Body of pancreas (tissue), 4 donors: ENCODE results near the gene KIRREL3.

Experiments used
- POLR2A ChIP-seq, 3 donors: fragments of 450-650 bp; IDR thresholded peaks; one replicate each; pipeline ENCODE4 v1.6.1; 2016; ENCODE audit warnings: antibody characterized with exemption in 3 of 3, mild to moderate bottlenecking in 2 of 3
- TF ChIP-seq, protein P1 (sequence below), 7 experiments: fragments of 450-650 bp in 4 of 7; fragments of 200-600 bp in 3 of 7; sonication (generic) in 3 of 7; IDR thresholded peaks; one replicate each; pipeline ENCODE4 v1.5.1; 2016 to 2019; ENCODE audit warnings: antibody characterized with exemption in 7 of 7

DNA sequence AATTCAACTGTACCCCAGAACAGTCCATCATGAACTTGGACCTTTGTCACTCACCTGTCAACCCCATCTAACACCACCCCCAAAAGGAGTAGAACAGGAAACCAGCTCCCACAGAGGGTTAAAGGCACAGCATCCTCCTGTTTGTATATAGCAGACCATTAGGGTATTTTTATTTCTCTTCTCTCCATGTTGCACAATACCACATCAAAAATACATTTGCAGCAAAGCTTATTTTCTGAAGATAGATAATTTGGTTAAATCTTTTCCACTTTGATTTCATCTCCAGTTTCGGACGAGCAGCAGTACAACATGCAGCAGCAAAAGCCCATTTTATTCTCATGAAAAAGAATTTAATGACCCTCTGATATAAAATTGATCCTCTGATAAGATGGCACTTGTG lies 103.1 kb downstream of the KIRREL3 start:
- TF ChIP-seq, protein P1, sequence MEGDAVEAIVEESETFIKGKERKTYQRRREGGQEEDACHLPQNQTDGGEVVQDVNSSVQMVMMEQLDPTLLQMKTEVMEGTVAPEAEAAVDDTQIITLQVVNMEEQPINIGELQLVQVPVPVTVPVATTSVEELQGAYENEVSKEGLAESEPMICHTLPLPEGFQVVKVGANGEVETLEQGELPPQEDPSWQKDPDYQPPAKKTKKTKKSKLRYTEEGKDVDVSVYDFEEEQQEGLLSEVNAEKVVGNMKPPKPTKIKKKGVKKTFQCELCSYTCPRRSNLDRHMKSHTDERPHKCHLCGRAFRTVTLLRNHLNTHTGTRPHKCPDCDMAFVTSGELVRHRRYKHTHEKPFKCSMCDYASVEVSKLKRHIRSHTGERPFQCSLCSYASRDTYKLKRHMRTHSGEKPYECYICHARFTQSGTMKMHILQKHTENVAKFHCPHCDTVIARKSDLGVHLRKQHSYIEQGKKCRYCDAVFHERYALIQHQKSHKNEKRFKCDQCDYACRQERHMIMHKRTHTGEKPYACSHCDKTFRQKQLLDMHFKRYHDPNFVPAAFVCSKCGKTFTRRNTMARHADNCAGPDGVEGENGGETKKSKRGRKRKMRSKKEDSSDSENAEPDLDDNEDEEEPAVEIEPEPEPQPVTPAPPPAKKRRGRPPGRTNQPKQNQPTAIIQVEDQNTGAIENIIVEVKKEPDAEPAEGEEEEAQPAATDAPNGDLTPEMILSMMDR (IDR thresholded peaks at IDR 0.05) = no peak
- TF ChIP-seq POLR2A (IDR thresholded peaks at IDR 0.05) = no peak
